GM12878 (cell line): ENCODE results near the gene RAB3IL1. TPM values are rescaled to one million over a fixed set of nuclear protein-coding genes. Genes with fewer than 3 reads are reported as not detected.
A peak's percentile ranks its signal among the peaks of the same experiment; 100 is the strongest.

Experiments used
- ASH2L ChIP-seq: fragments of 300-600, 200-600 bp; sonication (generic); IDR thresholded peaks from 2 replicates; pipeline ENCODE4 v1.6.1; 2017; ENCODE audit warnings: low read depth, mild to moderate bottlenecking, borderline replicate concordance
- BACH1 ChIP-seq: fragments of 450-650 bp; IDR thresholded peaks from 2 replicates; pipeline ENCODE4 v1.6.1; 2017; ENCODE audit warnings: mild to moderate bottlenecking, borderline replicate concordance
- CBFB ChIP-seq: IDR thresholded peaks from 2 replicates; pipeline ENCODE4 v1.6.1; 2016; ENCODE audit warnings: antibody characterized with exemption, low read depth
- CEBPB ChIP-seq, 2 experiments: fragments of 150-350 bp in 1 of 2; IDR thresholded peaks; 2 replicates each; pipeline ENCODE4 v1.6.1; 2012 to 2014; ENCODE audit warnings: low read depth in 2 of 2, low read length in 2 of 2, borderline replicate concordance in 1 of 2, inconsistent platforms in 1 of 2
- CHD4 ChIP-seq: fragments of 200-600 bp; sonication (generic); IDR thresholded peaks from 2 replicates; pipeline ENCODE4 v1.6.1; 2016; ENCODE audit warnings: mild to moderate bottlenecking
- ESRRA ChIP-seq: IDR thresholded peaks from 2 replicates; pipeline ENCODE4 v1.6.1; 2012; ENCODE audit warnings: mild to moderate bottlenecking, low read length, improper control_type of control experiment
- FOXK2 ChIP-seq: fragments of 450-650 bp; IDR thresholded peaks from 2 replicates; pipeline ENCODE4 v1.6.1; 2017; ENCODE audit warnings: mild to moderate bottlenecking, moderate library complexity
- HCFC1 ChIP-seq: fragments of 150-350 bp; IDR thresholded peaks from 2 replicates; pipeline ENCODE4 v1.6.1; 2014; ENCODE audit warnings: low read length
- IKZF1 ChIP-seq: fragments of 450-650 bp; conservative IDR thresholded peaks from 2 replicates; pipeline ENCODE4 v1.6.1; 2017; ENCODE audit warnings: antibody characterized with exemption, mild to moderate bottlenecking
- IKZF2 ChIP-seq, 2 experiments: fragments of 450-650 bp; IDR thresholded peaks; 2 replicates each; pipeline ENCODE4 v1.6.1; 2017; ENCODE audit warnings: mild to moderate bottlenecking in 2 of 2, moderate library complexity in 2 of 2
- JUNB ChIP-seq: IDR thresholded peaks from 2 replicates; pipeline ENCODE4 v1.6.1; 2016; ENCODE audit warnings: antibody characterized with exemption, mild to moderate bottlenecking
- MYB ChIP-seq: fragments of 150-350 bp; IDR thresholded peaks from 2 replicates; pipeline ENCODE4 v1.6.1; 2014; ENCODE audit warnings: mild to moderate bottlenecking, low read depth, low read length, borderline replicate concordance
- NFYA ChIP-seq: IDR thresholded peaks from 2 replicates; pipeline ENCODE4 v1.6.1; 2011; ENCODE audit warnings: low read depth, mild to moderate bottlenecking, low read length, improper control_type of control experiment, borderline replicate concordance
- PML ChIP-seq: IDR thresholded peaks from 2 replicates; pipeline ENCODE4 v1.6.1; 2012; ENCODE audit warnings: low read length, inconsistent platforms
- POLR2AphosphoS5 ChIP-seq: IDR thresholded peaks from 2 replicates; pipeline ENCODE4 v1.6.1; 2011; ENCODE audit warnings: mild to moderate bottlenecking, low read length, inconsistent platforms
- RAD51 ChIP-seq: fragments of 450-650 bp; IDR thresholded peaks from 2 replicates; pipeline ENCODE4 v1.6.1; 2016; ENCODE audit warnings: moderate library complexity, mild to moderate bottlenecking, inconsistent platforms
- RELA ChIP-seq: fragments of 450-650 bp; IDR thresholded peaks from 2 replicates; pipeline ENCODE4 v1.8.0; 2014; ENCODE audit warnings: borderline replicate concordance; ENCODE audit not compliant: partially characterized antibody
- SIX5 ChIP-seq: IDR thresholded peaks from 2 replicates; pipeline ENCODE4 v1.6.1; 2011; ENCODE audit warnings: mild to moderate bottlenecking, low read depth, low read length, moderate library complexity; ENCODE audit not compliant: severe bottlenecking
- SREBF1 ChIP-seq: IDR thresholded peaks from 2 replicates; pipeline ENCODE4 v1.6.1; 2012; ENCODE audit warnings: mild to moderate bottlenecking, low read length
- TAF1 ChIP-seq: IDR thresholded peaks from 2 replicates; pipeline ENCODE4 v1.6.1; 2011; ENCODE audit warnings: mild to moderate bottlenecking, low read depth, low read length, borderline replicate concordance
- WRNIP1 ChIP-seq: IDR thresholded peaks from 2 replicates; pipeline ENCODE4 v1.6.1; 2011; ENCODE audit warnings: low read depth, low read length, improper control_type of control experiment, borderline replicate concordance
- YY1 ChIP-seq: IDR thresholded peaks from 2 replicates; pipeline ENCODE4 v1.6.1; 2011; ENCODE audit warnings: low read depth, mild to moderate bottlenecking, low read length
- ZBTB4 ChIP-seq: fragments of 450-650 bp; formaldehyde crosslinking; IDR thresholded peaks from 2 replicates; pipeline ENCODE4 v1.4.0; 2022; ENCODE audit warnings: mild to moderate bottlenecking, moderate library complexity
- polyA plus RNA-seq, 11 experiments: library from polyadenylated mRNA; depleted of rRNA in 4 of 11; unstranded in 6 of 11; stranded (reverse) in 5 of 11; fragments of >200 nt; fragmentation: Nextera tagmentation in 4 of 11; fragmentation: Illumina TruSeq in 1 of 11; extraction: Ambion mirVana in 4 of 11; extraction: Trizol in 1 of 11; gene quantifications; 1 replicate in 1 of 11; 2 replicates in 10 of 11; pipeline versions ENCODE4 v1.2.1 to v1.2.3, GENCODE V29; 2011 to 2016; ENCODE audit warnings: inconsistent platforms in 2 of 11, missing spikeins in 2 of 11, low read depth in 1 of 11
- total RNA-seq, 4 experiments: library from RNA; depleted of rRNA in 3 of 4; stranded (reverse); fragments of >200 nt in 3 of 4; fragmentation: Illumina TruSeq in 1 of 4; extraction: Trizol in 1 of 4; gene quantifications; 2 replicates each; pipeline versions ENCODE4 v1.2.1 to v1.2.3, GENCODE V29; 2013 to 2021
- TF ChIP-seq, protein P1 (sequence below): fragments of 450-650 bp; formaldehyde crosslinking; IDR thresholded peaks from 2 replicates; pipeline ENCODE4 v1.5.0; 2022; ENCODE audit warnings: mild to moderate bottlenecking, missing genetic modification characterization
- TF ChIP-seq, protein P2 (sequence below): IDR thresholded peaks from 2 replicates; pipeline ENCODE4 v1.6.1; 2011; ENCODE audit warnings: mild to moderate bottlenecking, low read depth, low read length, moderate library complexity; ENCODE audit not compliant: insufficient replicate concordance

The RAB3IL1 gene
- total and polyA plus RNA-seq, 10 of the 15 experiments (the other 5 are each of a cell fraction or from before 2014, with no cell fraction given) = 0.04 TPM; not detected in 9

DNA sequence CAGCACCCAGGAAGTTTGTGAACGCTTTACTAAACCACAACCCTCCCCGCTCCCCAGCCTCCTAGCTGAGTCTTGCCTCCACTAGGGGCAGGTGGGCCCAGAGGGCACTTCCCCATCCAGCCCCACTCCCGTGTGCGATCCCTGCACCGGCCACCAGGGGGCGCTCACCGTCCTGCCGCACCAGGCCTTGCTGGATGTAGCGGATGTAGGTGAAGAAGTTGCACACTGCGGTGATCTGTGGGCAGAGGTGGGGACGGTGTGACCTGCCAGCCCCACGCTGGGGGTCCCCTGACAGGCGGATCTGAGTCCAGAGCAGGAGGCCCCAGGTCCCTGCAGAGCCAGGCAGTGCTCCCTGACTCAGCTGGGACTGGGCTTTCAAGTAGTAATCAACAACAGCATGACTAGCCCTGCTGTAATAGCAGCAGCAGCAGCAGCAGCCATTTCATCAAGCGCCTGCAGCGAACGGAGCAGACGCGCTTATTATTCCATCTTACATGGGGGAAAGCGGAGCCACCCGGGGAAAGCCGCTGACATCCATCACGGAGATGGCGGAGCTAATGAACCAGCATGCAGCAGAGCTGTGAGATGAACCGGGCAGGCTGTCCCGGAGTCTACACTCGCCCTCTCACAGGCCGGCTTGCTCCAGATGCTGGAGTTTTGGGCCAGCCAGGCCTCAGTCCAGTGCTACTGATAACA lies 18.1 kb downstream of the RAB3IL1 start (continued):
- TF ChIP-seq BACH1 (peak; percentile 36; the same call in 1 of the 2 replicates), RELA (no peak), IKZF1 (peak; percentile 28; the same call in 1 of the 2 replicates), POLR2AphosphoS5 (no peak), ZBTB4 (no peak), YY1 (peak; percentile 75; the same call in 1 of the 2 replicates), SIX5 (no peak), TAF1 (no peak), IKZF2 (IDR thresholded peaks at IDR 0.05) (no peak), WRNIP1 (no peak), FOXK2 (no peak), CEBPB (IDR thresholded peaks at IDR 0.05; ENCODE audit: borderline replicate concordance in 1 of 2, low read depth in 2 of 2, low read length in 2 of 2) (no peak), SREBF1 (no peak), PML (no peak), RAD51 (no peak), ESRRA (no peak), HCFC1 (0 out of 2 replicates have a peak, but pooled peaks have one; percentile 8), MYB (no peak), ASH2L (no peak), CHD4 (no peak), JUNB (no peak), NFYA (no peak), CBFB (no peak)
- TF ChIP-seq, protein P1, sequence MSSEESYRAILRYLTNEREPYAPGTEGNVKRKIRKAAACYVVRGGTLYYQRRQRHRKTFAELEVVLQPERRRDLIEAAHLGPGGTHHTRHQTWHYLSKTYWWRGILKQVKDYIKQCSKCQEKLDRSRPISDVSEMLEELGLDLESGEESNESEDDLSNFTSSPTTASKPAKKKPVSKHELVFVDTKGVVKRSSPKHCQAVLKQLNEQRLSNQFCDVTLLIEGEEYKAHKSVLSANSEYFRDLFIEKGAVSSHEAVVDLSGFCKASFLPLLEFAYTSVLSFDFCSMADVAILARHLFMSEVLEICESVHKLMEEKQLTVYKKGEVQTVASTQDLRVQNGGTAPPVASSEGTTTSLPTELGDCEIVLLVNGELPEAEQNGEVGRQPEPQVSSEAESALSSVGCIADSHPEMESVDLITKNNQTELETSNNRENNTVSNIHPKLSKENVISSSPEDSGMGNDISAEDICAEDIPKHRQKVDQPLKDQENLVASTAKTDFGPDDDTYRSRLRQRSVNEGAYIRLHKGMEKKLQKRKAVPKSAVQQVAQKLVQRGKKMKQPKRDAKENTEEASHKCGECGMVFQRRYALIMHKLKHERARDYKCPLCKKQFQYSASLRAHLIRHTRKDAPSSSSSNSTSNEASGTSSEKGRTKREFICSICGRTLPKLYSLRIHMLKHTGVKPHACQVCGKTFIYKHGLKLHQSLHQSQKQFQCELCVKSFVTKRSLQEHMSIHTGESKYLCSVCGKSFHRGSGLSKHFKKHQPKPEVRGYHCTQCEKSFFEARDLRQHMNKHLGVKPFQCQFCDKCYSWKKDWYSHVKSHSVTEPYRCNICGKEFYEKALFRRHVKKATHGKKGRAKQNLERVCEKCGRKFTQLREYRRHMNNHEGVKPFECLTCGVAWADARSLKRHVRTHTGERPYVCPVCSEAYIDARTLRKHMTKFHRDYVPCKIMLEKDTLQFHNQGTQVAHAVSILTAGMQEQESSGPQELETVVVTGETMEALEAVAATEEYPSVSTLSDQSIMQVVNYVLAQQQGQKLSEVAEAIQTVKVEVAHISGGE (CRISPR knock-in tag) = no peak
- TF ChIP-seq, protein P2, sequence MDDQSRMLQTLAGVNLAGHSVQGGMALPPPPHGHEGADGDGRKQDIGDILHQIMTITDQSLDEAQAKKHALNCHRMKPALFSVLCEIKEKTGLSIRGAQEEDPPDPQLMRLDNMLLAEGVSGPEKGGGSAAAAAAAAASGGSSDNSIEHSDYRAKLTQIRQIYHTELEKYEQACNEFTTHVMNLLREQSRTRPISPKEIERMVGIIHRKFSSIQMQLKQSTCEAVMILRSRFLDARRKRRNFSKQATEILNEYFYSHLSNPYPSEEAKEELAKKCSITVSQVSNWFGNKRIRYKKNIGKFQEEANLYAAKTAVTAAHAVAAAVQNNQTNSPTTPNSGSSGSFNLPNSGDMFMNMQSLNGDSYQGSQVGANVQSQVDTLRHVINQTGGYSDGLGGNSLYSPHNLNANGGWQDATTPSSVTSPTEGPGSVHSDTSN = no peak
